Choroid plexus epithelial cell (primary cell): ENCODE results near the gene RIPK3.

ENCODE experiments used
- DNase-seq: peaks from one replicate; pipeline ENCODE4 v3.0.0-alpha.2; 2010; ENCODE audit warnings: low read depth
- H3K4me3 ChIP-seq: 2 replicates; pipeline ENCODE4 v1.5.1; 2011; ENCODE audit warnings: low read depth, mild to moderate bottlenecking, control low read depth, low read length, moderate library complexity
- TF ChIP-seq, protein P1 (sequence below): conservative IDR thresholded peaks from 2 replicates; pipeline ENCODE4 v1.5.1; 2011; ENCODE audit warnings: low read depth, mild to moderate bottlenecking, control low read depth, inconsistent platforms, low read length, moderate library complexity

RIPK3 gene

DNA sequence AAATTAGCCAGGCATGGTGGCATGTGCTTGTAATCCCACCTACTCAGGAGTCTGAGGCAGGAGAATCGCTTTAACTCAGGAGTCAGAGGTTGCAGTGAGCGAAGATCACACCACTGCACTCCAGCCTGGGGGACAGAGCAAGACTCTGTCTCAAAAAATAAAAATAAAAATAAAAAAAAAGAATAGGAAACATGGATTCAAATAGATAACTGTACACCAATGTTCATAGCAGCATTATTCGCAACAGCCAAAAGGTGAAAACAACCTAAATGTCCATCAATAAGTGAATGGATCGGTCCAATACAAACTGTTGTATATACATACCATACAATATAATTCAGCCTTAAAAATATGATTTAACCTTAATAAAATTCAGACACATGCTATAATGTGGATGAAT lies 3.1 kb upstream of the RIPK3 start:
- TF ChIP-seq, protein P1, sequence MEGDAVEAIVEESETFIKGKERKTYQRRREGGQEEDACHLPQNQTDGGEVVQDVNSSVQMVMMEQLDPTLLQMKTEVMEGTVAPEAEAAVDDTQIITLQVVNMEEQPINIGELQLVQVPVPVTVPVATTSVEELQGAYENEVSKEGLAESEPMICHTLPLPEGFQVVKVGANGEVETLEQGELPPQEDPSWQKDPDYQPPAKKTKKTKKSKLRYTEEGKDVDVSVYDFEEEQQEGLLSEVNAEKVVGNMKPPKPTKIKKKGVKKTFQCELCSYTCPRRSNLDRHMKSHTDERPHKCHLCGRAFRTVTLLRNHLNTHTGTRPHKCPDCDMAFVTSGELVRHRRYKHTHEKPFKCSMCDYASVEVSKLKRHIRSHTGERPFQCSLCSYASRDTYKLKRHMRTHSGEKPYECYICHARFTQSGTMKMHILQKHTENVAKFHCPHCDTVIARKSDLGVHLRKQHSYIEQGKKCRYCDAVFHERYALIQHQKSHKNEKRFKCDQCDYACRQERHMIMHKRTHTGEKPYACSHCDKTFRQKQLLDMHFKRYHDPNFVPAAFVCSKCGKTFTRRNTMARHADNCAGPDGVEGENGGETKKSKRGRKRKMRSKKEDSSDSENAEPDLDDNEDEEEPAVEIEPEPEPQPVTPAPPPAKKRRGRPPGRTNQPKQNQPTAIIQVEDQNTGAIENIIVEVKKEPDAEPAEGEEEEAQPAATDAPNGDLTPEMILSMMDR = no peak
- no peak overlapping the region for H3K4me3 ChIP-seq
- DNase-seq = no peak

GRCh38 chr14:24340606-24341005 lies 815 bp upstream of the RIPK3 start:
- DNase-seq = no peak
- TF ChIP-seq, protein P1 = no peak
- no peak overlapping the region for H3K4me3 ChIP-seq

GRCh38 chr14:24338843-24339242 lies 948 bp downstream of the RIPK3 start:
- DNase-seq = no peak
- TF ChIP-seq, protein P1 = no peak
- no peak overlapping the region for H3K4me3 ChIP-seq

DNA sequence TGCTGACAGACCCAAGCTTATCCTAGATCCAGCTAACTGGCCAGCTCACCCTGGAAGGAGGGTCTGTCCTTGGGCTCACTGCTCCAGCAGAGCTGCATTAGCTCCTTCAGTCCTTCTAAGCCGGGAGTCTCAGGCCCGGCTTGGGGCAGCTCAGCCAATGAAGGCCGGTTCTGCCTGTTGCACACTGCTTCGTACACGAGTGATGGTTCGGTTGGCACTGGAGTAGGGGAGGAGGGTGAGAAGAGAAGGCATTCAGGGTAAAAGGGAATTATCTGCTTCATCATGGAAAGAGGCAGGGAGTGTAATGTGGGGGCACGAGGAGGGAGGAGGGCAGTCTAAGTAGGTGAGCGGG lies 2.0 kb downstream of the RIPK3 start:
- TF ChIP-seq, protein P1 = no peak
- no peak overlapping the region for H3K4me3 ChIP-seq
- no peak for DNase-seq

DNA sequence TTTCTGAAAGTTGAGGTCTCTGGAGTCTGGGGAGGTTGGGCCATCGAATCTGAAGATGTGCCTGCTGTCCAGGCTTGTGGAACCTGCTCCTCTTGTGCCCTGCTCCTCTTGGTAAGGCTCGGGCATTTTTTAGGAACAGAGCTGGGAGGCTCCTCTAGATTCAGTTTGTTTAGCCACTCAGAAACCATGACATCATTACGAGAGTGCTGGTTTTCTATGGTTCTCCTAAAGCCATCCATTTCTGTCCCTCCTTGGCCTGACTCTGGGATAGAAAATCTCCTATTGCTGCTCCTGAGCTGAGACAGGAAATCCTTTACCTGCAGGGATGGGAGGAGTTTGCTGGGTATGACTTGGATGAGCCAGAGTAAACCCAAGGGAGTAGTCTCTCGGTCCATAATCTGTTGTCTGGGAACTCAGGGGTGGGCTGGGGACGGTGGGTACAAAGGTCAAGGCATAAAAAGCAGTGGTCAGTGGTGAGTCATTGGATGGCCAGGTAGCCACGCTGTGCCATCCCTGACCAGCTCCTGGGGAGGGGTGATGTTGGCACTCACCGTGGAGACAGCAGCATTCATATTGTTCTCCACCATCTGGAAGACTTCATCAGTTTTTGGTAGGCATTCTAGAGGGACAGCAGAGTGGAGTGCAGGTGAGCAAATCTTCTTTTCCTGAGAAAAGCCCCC lies 2.5 kb downstream of the RIPK3 start:
- TF ChIP-seq, protein P1 = no peak
- H3K4me3 ChIP-seq = no peak overlapping the region
- DNase-seq = no peak

DNA sequence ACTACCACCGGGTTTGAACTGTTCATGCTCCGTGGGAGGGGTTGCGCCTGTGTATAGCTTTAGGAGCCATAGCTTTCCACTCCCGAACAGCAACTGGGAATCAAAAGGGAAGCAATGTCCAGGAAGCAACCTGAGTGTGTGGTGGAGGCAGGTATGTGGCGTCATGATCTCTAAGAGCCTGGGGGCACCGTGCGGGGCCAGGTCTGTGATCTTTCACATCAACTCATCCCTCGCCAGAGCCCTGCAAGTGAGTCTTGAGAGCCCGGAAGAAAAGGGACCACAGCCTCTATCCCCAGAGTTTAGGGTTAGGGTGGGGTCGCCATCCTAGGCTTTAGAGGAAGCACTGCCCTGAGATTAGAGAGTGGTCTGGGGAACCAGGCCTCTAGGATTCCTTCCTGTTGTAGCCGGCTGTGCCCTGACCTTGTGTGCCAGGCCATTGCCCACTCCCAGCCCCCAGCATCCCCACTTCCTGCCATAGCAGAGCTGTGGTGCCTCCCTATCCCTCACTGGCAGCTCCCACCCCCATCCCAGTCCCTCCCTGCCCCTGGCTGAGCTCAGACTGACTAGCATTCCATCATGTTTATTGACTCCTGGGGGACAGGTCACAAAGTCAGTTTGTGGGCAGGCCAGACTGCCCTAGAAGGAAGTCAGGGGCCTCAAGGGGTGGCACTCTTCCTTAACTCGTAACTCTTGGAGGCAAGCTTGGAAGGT lies 4.2 kb downstream of the RIPK3 start:
- DNase-seq = no peak
- TF ChIP-seq, protein P1 = no peak
- H3K4me3 ChIP-seq = no peak overlapping the region
